Endothelial cell of umbilical vein (primary cell): ENCODE data around the gene CPHXL2. TPM values are rescaled to one million over a fixed set of nuclear protein-coding genes. Genes with fewer than 3 reads are reported as not detected.

Experiments used
- BruUV-seq: library from RNA; stranded (reverse); fragments of 400-500 nt; replicated peaks from 2 replicates; lab custom pipeline; 2021; lab: Mats Ljungman, UMichigan
- CTCF ChIA-PET: fragments of 300-600, 350-600 bp; sonication (Branson Sonifier 250); formaldehyde crosslinking; loops from one replicate; lab custom pipeline; 2021; ENCODE audit warnings: antibody characterized with exemption, inconsistent platforms; lab: Charles Lee
- POLR2A ChIA-PET: fragments of 300-600, 350-600 bp; sonication (Branson Sonifier 250); formaldehyde crosslinking; loops from one replicate; lab custom pipeline; 2021; ENCODE audit warnings: antibody characterized with exemption, inconsistent platforms; lab: Charles Lee
- DNase-seq: peaks from one replicate; pipeline ENCODE4 v3.0.0-alpha.2; 2011; ENCODE audit warnings: low read depth, low spot score
- FAIRE-seq: peaks from 2 replicates; lab custom pipeline; 2011; peaks lifted over from hg19 to GRCh38; lab: Jason Lieb, UNC
- H2AFZ ChIP-seq: 2 replicates; pipeline ENCODE4 v1.6.0; 2012; ENCODE audit warnings: low read depth, low read length, control low read depth, inconsistent platforms
- H3K27ac ChIP-seq: 2 replicates; pipeline ENCODE4 v1.5.1; 2011; ENCODE audit warnings: low read depth, mild to moderate bottlenecking, control low read depth, low read length, moderate library complexity; ENCODE audit not compliant: insufficient read depth
- H3K27me3 ChIP-seq, 2 experiments: 2 replicates each; pipeline versions ENCODE4 v1.6.0 to v1.6.1; 2011; ENCODE audit warnings: low read length in 2 of 2, mixed read lengths in 1 of 2; ENCODE audit not compliant: control insufficient read depth in 2 of 2, insufficient read depth in 2 of 2
- H3K36me3 ChIP-seq, 2 experiments: 2 replicates in 1 of 2; 3 replicates in 1 of 2; pipeline ENCODE4 v1.5.1; 2011; ENCODE audit warnings: low read length in 2 of 2, mild to moderate bottlenecking in 1 of 2, moderate library complexity in 1 of 2; ENCODE audit not compliant: control insufficient read depth in 2 of 2, insufficient read depth in 2 of 2; ENCODE audit errors: extremely low read depth in 1 of 2
- H3K4me1 ChIP-seq: 3 replicates; pipeline ENCODE4 v1.5.1; 2011; ENCODE audit warnings: mild to moderate bottlenecking, low read length; ENCODE audit not compliant: control insufficient read depth, insufficient read depth; ENCODE audit errors: extremely low read depth
- H3K4me2 ChIP-seq: 2 replicates; pipeline ENCODE4 v1.6.1; 2011; ENCODE audit warnings: low read length, control low read depth, mixed read lengths; ENCODE audit not compliant: insufficient read depth
- H3K4me3 ChIP-seq, 3 experiments: fragments of 200-600 bp in 1 of 3; sonication (generic), shearing (Covaris generic) in 1 of 3; replicated peaks in 1 of 3; 2 replicates each; pipeline ENCODE4 v1.5.1; 2011 to 2016; ENCODE audit warnings: control low read depth in 3 of 3, low read length in 3 of 3, mild to moderate bottlenecking in 2 of 3, inconsistent platforms in 1 of 3, low read depth in 1 of 3, moderate library complexity in 1 of 3; ENCODE audit not compliant: insufficient read depth in 1 of 3
- H3K79me2 ChIP-seq: 2 replicates; pipeline ENCODE4 v1.6.0; 2012; ENCODE audit warnings: low read length, inconsistent platforms; ENCODE audit not compliant: control insufficient read depth, insufficient read depth
- H3K9ac ChIP-seq: replicated peaks from 2 replicates; pipeline ENCODE3; 2011; ENCODE audit warnings: low read length, control low read depth; ENCODE audit not compliant: insufficient read depth; ENCODE audit errors: extremely low read depth
- H3K9me1 ChIP-seq: replicated peaks from 3 replicates; pipeline ENCODE4 v1.6.0; 2011; ENCODE audit warnings: mild to moderate bottlenecking, low read length; ENCODE audit not compliant: control insufficient read depth, insufficient read depth; ENCODE audit errors: extremely low read depth
- H3K9me3 ChIP-seq: replicated peaks from 2 replicates; pipeline ENCODE4 v1.5.1; 2012; ENCODE audit warnings: low read length, inconsistent platforms; ENCODE audit not compliant: control insufficient read depth, insufficient read depth
- H4K20me1 ChIP-seq: replicated peaks from 2 replicates; pipeline ENCODE3; 2011; ENCODE audit warnings: mild to moderate bottlenecking, low read length; ENCODE audit not compliant: control insufficient read depth, insufficient read depth; ENCODE audit errors: extremely low read depth
- EZH2 ChIP-seq: IDR thresholded peaks from 2 replicates; pipeline ENCODE4 v1.6.1; 2012; ENCODE audit warnings: borderline replicate concordance, low read depth, mild to moderate bottlenecking, moderate library complexity, low read length, inconsistent platforms; ENCODE audit not compliant: severe bottlenecking
- FOS ChIP-seq: IDR thresholded peaks from 2 replicates; pipeline ENCODE4 v1.6.1; 2011; ENCODE audit warnings: mild to moderate bottlenecking, low read length, moderate library complexity, borderline replicate concordance; ENCODE audit not compliant: insufficient read depth
- GATA2 ChIP-seq: IDR thresholded peaks from 2 replicates; pipeline ENCODE4 v1.7.0; 2011; ENCODE audit warnings: low read depth, mild to moderate bottlenecking, moderate library complexity, mixed read lengths, low read length; ENCODE audit not compliant: insufficient read length, insufficient read depth
- JUN ChIP-seq: IDR thresholded peaks from 2 replicates; pipeline ENCODE4 v1.6.1; 2011; ENCODE audit warnings: borderline replicate concordance, low read depth; ENCODE audit not compliant: insufficient read length, insufficient read depth
- MYC ChIP-seq: IDR thresholded peaks from one replicate; pipeline ENCODE4 v1.6.1; 2011; ENCODE audit warnings: mild to moderate bottlenecking, low read depth, low read length
- POLR2A ChIP-seq: IDR thresholded peaks from 2 replicates; pipeline ENCODE4 v1.6.1; 2012; ENCODE audit warnings: low read depth, mild to moderate bottlenecking, control low read depth, low read length
- POLR2AphosphoS5 ChIP-seq: IDR thresholded peaks from 2 replicates; pipeline ENCODE4 v1.6.1; 2012; ENCODE audit warnings: low read depth, mild to moderate bottlenecking, control low read depth, low read length, moderate library complexity; ENCODE audit not compliant: insufficient read depth
- dilution Hi-C: fragments of 300-500 bp; cut with MboI; formaldehyde crosslinking; loops from one replicate; pipeline ENCODE4 v1.15.0; 2019; ENCODE audit warnings: low sequenced_read_pairs; ENCODE audit not compliant: extremely low pct_ligation_motif_present
- intact Hi-C: fragments of 100-400 bp; cut with micrococcal nuclease; formaldehyde crosslinking; loops from one replicate; pipeline ENCODE4 v1.10.0; 2022
- polyA plus RNA-seq, 4 experiments: library from polyadenylated mRNA; depleted of rRNA in 3 of 4; stranded (reverse) in 3 of 4; unstranded in 1 of 4; fragments of >200 nt; gene quantifications; 2 replicates each; pipeline versions ENCODE4 v1.2.1 to v1.2.3, GENCODE V29; 2011 to 2012; ENCODE audit warnings: missing spikeins in 1 of 4
- total RNA-seq: library from RNA; stranded (reverse); gene quantifications from 2 replicates; pipeline ENCODE4 v1.2.3, GENCODE V29; 2021
- TF ChIP-seq, protein P1 (sequence below), 2 donors: IDR thresholded peaks; 1 replicate in 1 of 2; 2 replicates in 1 of 2; pipeline ENCODE4 v1.5.1; 2011; ENCODE audit warnings: low read length in 2 of 2, mild to moderate bottlenecking in 2 of 2, moderate library complexity in 2 of 2, control low read depth in 1 of 2, inconsistent platforms in 1 of 2, low read depth in 1 of 2; ENCODE audit not compliant: insufficient read depth in 1 of 2; ENCODE audit errors: extremely low read depth in 1 of 2

Gene CPHXL2
- total and polyA plus RNA-seq, 2 donors (not counting 3 experiments of a cell fraction or from before 2014, with no cell fraction given): not detected

DNA sequence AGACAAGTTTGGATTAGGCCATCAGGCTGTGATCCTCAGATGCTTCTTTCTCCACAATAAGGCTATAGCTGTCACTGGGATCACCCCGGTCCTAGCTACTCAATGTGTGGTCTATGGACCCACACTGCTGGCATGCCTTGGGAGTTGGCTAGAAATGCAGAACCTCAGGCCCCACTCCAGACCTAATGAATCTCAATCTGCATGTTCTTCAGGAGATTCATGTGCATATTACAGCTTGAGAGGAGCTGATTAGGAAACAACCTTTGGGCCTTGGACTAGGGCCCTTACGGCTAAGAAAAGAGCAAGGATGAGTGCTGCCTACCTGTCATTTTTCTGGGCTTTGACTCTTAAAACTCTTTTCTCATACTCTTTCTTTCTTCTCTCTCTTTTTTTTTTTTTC is 61.2 kb downstream of the CPHXL2 start:
- H3K4me3 ChIP-seq: no peak overlapping the region
- H4K20me1 ChIP-seq: no peaks in the 10 kb centered on the region
- H2AFZ ChIP-seq: no peak overlapping the region
- POLR2A ChIA-PET: no interaction called here
- no TSS peak for BruUV-seq
- TF ChIP-seq GATA2: no peak
- TF ChIP-seq FOS: no peak
- no peak for TF ChIP-seq POLR2A
- no peak for TF ChIP-seq MYC
- TF ChIP-seq, protein P1, sequence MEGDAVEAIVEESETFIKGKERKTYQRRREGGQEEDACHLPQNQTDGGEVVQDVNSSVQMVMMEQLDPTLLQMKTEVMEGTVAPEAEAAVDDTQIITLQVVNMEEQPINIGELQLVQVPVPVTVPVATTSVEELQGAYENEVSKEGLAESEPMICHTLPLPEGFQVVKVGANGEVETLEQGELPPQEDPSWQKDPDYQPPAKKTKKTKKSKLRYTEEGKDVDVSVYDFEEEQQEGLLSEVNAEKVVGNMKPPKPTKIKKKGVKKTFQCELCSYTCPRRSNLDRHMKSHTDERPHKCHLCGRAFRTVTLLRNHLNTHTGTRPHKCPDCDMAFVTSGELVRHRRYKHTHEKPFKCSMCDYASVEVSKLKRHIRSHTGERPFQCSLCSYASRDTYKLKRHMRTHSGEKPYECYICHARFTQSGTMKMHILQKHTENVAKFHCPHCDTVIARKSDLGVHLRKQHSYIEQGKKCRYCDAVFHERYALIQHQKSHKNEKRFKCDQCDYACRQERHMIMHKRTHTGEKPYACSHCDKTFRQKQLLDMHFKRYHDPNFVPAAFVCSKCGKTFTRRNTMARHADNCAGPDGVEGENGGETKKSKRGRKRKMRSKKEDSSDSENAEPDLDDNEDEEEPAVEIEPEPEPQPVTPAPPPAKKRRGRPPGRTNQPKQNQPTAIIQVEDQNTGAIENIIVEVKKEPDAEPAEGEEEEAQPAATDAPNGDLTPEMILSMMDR (IDR thresholded peaks at IDR 0.05; ENCODE audit: extremely low read depth in 1 of 2, insufficient read depth in 1 of 2, low read depth in 1 of 2, low read length in 2 of 2): no peak
- TF ChIP-seq EZH2: no peak
- no peak for TF ChIP-seq POLR2AphosphoS5
- no peak for TF ChIP-seq JUN
- CTCF ChIA-PET: interaction anchor here (1.1 kb wide), 1 partner anchor 16 kb away, joined by 6 read pairs; no protein-coding TSS in a partner anchor
- intact Hi-C loops: no loop called here
- no peak for DNase-seq
- no peak for FAIRE-seq
- peaks cover 11 to 14% of the 10 kb centered on the region in 2 experiments for H3K36me3 ChIP-seq
- no peak overlapping the region for H3K4me2 ChIP-seq
- H3K9ac ChIP-seq: no peak overlapping the region
- H3K27me3 ChIP-seq: no peaks in the 10 kb centered on the region
- H3K4me1 ChIP-seq: no peaks in the 10 kb centered on the region
- no peak overlapping the region for H3K27ac ChIP-seq
- dilution Hi-C loops: no loop called here
- no peaks in the 10 kb centered on the region for H3K9me1 ChIP-seq
- peaks cover under 1% of the 10 kb centered on the region for H3K79me2 ChIP-seq
- H3K9me3 ChIP-seq: no peaks in the 10 kb centered on the region
